Fibroblast of skin of left quadriceps (primary cell): ENCODE measurements around the gene TMUB1.
A peak's percentile ranks its signal among the peaks of the same experiment; 100 is the strongest.

Source experiments
- DNase-seq, 2 experiments: peaks; one replicate each; pipeline ENCODE4 v3.0.0-alpha.2; 2013; ENCODE audit warnings: low read depth in 2 of 2

The TMUB1 gene

GRCh38 chr7:151083071-151083823 is at the start of gene TMUB1:
Gene TMUB1 (minus strand): TSS chr7:151083493. CDS start chr7:151082563, 930 bp downstream.
- no peak for DNase-seq

GRCh38 chr7:151132461-151133205 is 49.3 kb upstream of the TMUB1 start:
- DNase-seq: no peak

- no peak for DNase-seq
Measured at GRCh38 chr7:151131592-151132293, 48.5 kb upstream of the TMUB1 start.

- no peak for DNase-seq
Measured at GRCh38 chr7:151131224-151131591, 47.9 kb upstream of the TMUB1 start.

GRCh38 chr7:151130741-151131157 is 47.5 kb upstream of the TMUB1 start:
- no peak for DNase-seq

- no peak for DNase-seq
Measured at GRCh38 chr7:151129960-151130591, 46.8 kb upstream of the TMUB1 start.

GRCh38 chr7:151129117-151129959 is 46.0 kb upstream of the TMUB1 start:
- DNase-seq: no peak

GRCh38 chr7:151128716-151129115 is 45.4 kb upstream of the TMUB1 start:
- no peak for DNase-seq

- DNase-seq: no peak
Measured at GRCh38 chr7:151128144-151128543, 44.9 kb upstream of the TMUB1 start.

GRCh38 chr7:151126491-151127137 is 43.3 kb upstream of the TMUB1 start:
- DNase-seq: no peak

GRCh38 chr7:151125846-151126481 is 42.7 kb upstream of the TMUB1 start:
- no peak for DNase-seq

- no peak for DNase-seq
Measured at GRCh38 chr7:151125470-151125845, 42.2 kb upstream of the TMUB1 start.

- DNase-seq: no peak
Measured at GRCh38 chr7:151124899-151125399, 41.7 kb upstream of the TMUB1 start.

- no peak for DNase-seq
Measured at GRCh38 chr7:151124481-151124880, 41.2 kb upstream of the TMUB1 start.

- peak; percentile 36 to 53 for DNase-seq
Measured at GRCh38 chr7:151123822-151124464, 40.6 kb upstream of the TMUB1 start.

- DNase-seq: no peak
Measured at GRCh38 chr7:151123158-151123821, 40.0 kb upstream of the TMUB1 start.

GRCh38 chr7:151122796-151123157 is 39.5 kb upstream of the TMUB1 start:
- no peak for DNase-seq

GRCh38 chr7:151122276-151122675 is 39.0 kb upstream of the TMUB1 start:
- DNase-seq: no peak
